Lower lobe of right lung (tissue), 2 donors: ENCODE data around the gene RSPH1. TPM values are rescaled to one million over a fixed set of nuclear protein-coding genes. Genes with fewer than 3 reads are reported as not detected.

Experiments
- ATAC-seq, 2 donors: fragments of 200-7000 bp; cut with Tn5 transposase; one replicate each; pipeline ENCODE4 v1.9.1; 2020 to 2022; ENCODE audit warnings: mild to moderate bottlenecking in 2 of 2, moderate library complexity in 2 of 2
- DNase-seq: peaks from one replicate; pipeline ENCODE4 v3.0.0-alpha.2; 2020
- H3K27ac ChIP-seq: fragments of 200-600 bp; one replicate; pipeline ENCODE4 v1.8.0; 2022
- H3K27me3 ChIP-seq: fragments of 200-600 bp; one replicate; pipeline ENCODE4 v1.8.0; 2022; ENCODE audit warnings: low read depth
- H3K36me3 ChIP-seq: fragments of 200-600 bp; one replicate; pipeline ENCODE4 v1.8.0; 2022; ENCODE audit warnings: mild to moderate bottlenecking
- H3K4me1 ChIP-seq: fragments of 200-600 bp; one replicate; pipeline ENCODE4 v1.8.0; 2022
- H3K4me3 ChIP-seq: fragments of 200-600 bp; one replicate; pipeline ENCODE4 v1.8.0; 2022; ENCODE audit warnings: mild to moderate bottlenecking
- H3K9me3 ChIP-seq: fragments of 200-600 bp; one replicate; pipeline ENCODE4 v1.8.0; 2022
- CTCF ChIP-seq: fragments of 200-600 bp; IDR thresholded peaks from one replicate; pipeline ENCODE4 v1.8.0; 2022; ENCODE audit warnings: antibody characterized with exemption, mild to moderate bottlenecking
- intact Hi-C: fragments of 100-400 bp; cut with DNase I; formaldehyde crosslinking; loops from one replicate; pipeline ENCODE4 v1.11.0; 2022
- total RNA-seq: library from RNA; stranded (reverse); fragmentation: NEBNext Ultra II Directional; extraction: Animal tissue kit (Norgen Biotek cat#: 25700); gene quantifications from one replicate; pipeline ENCODE4 v1.2.1, GENCODE V29; 2021
- donor health status: DM: no; HTN: yes; CAD: no; lungs with severe emphysema.

The RSPH1 gene
- total RNA-seq, 1 donor from 2014 or later, result 18.1 TPM

- peaks cover 28% of the 10 kb centered on the region for H3K4me1 ChIP-seq
- intact Hi-C loops, result no loop called here
- H3K27ac ChIP-seq, result no peak overlapping the region
- ATAC-seq, result peak; percentile 11 to 61
- H3K4me3 ChIP-seq, result no peak overlapping the region
- no peak for TF ChIP-seq CTCF
- peak; percentile 65 for DNase-seq
- no peaks in the 10 kb centered on the region for H3K27me3 ChIP-seq
- H3K36me3 ChIP-seq, result peaks cover 37% of the 10 kb centered on the region
- H3K9me3 ChIP-seq, result no peaks in the 10 kb centered on the region
These were observed 38.7 kb upstream of the RSPH1 start for GRCh38 chr21:42534421-42535378.

- Histone ChIP-seq H3K4me3 (no peak overlapping the region), H3K9me3 (no peaks in the 10 kb centered on the region), H3K36me3 (peaks cover 31% of the 10 kb centered on the region), H3K4me1 (peaks cover 28% of the 10 kb centered on the region), H3K27me3 (no peaks in the 10 kb centered on the region), H3K27ac (no peak overlapping the region)
- intact Hi-C loops, result no loop called here
- no peak for DNase-seq
- no peak for ATAC-seq
- no peak for TF ChIP-seq CTCF
These were observed 37.9 kb upstream of the RSPH1 start for GRCh38 chr21:42533963-42534355.

- peaks cover 31% of the 10 kb centered on the region for H3K36me3 ChIP-seq
- H3K4me1 ChIP-seq, result peaks cover 31% of the 10 kb centered on the region
- TF ChIP-seq CTCF, result no peak
- no peaks in the 10 kb centered on the region for H3K9me3 ChIP-seq
- DNase-seq, result no peak
- no peak overlapping the region for H3K4me3 ChIP-seq
- no peaks in the 10 kb centered on the region for H3K27me3 ChIP-seq
- ATAC-seq, result no peak
- H3K27ac ChIP-seq, result no peak overlapping the region
- intact Hi-C loops, result no loop called here
These were observed 37.4 kb upstream of the RSPH1 start for GRCh38 chr21:42533306-42533962.

- ATAC-seq (peak; percentile 64 to 67), DNase-seq (peak; percentile 74)
- Histone ChIP-seq H3K27me3 (no peaks in the 10 kb centered on the region), H3K9me3 (no peaks in the 10 kb centered on the region), H3K36me3 (peaks cover 31% of the 10 kb centered on the region), H3K27ac (no peak overlapping the region), H3K4me1 (peaks cover 39% of the 10 kb centered on the region), H3K4me3 (no peak overlapping the region)
- TF ChIP-seq CTCF, result no peak
- intact Hi-C loops, result no loop called here
These were observed 36.6 kb upstream of the RSPH1 start for GRCh38 chr21:42532466-42533181.

GRCh38 chr21:42531771-42532170, 35.7 kb upstream of the RSPH1 start:
- TF ChIP-seq CTCF, result no peak
- no peak for ATAC-seq
- intact Hi-C loops, result no loop called here
- Histone ChIP-seq H3K27me3 (no peaks in the 10 kb centered on the region), H3K4me1 (peaks cover 47% of the 10 kb centered on the region), H3K36me3 (peaks cover 25% of the 10 kb centered on the region), H3K9me3 (no peaks in the 10 kb centered on the region), H3K27ac (peak overlapping the region; percentile 49), H3K4me3 (no peak overlapping the region)
- no peak for DNase-seq
